Measurements from ENCODE around the gene GNPAT.
"Not testable (repeated sequence)": the region's sequence is repeated elsewhere in the genome, so short reads cannot be mapped to it uniquely, and the experiment has no call there.

The GNPAT gene

DNA sequence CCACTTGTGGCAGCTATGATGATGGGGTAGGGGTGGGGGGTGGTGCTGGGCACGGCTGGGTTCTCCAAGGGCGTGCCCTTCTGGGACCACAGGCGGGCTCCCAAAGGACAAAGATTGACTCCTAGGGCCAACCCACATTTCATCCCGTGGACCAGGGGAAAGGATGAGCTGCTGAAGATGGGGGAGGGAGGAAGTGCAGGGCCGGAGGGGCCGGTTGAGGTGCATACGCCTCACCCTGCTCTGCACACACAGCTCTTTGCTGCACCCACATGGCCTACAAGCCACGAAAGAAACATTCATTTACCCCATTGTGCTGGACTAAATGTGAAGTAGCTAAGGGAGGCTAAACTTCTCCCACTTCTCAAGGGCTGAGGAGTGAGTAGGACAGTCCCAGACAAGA is 34.2 kb upstream of the GNPAT start:
- DNase-seq (ENCODE audit: low read depth in 2 of 2): peak in 1 of 2 donors; percentile 27
- no peak overlapping the region for H3K4me3 ChIP-seq (replicated peaks in 1 of 2; ENCODE audit: low read depth in 2 of 2, low read length in 2 of 2)
- TF ChIP-seq, protein P1, sequence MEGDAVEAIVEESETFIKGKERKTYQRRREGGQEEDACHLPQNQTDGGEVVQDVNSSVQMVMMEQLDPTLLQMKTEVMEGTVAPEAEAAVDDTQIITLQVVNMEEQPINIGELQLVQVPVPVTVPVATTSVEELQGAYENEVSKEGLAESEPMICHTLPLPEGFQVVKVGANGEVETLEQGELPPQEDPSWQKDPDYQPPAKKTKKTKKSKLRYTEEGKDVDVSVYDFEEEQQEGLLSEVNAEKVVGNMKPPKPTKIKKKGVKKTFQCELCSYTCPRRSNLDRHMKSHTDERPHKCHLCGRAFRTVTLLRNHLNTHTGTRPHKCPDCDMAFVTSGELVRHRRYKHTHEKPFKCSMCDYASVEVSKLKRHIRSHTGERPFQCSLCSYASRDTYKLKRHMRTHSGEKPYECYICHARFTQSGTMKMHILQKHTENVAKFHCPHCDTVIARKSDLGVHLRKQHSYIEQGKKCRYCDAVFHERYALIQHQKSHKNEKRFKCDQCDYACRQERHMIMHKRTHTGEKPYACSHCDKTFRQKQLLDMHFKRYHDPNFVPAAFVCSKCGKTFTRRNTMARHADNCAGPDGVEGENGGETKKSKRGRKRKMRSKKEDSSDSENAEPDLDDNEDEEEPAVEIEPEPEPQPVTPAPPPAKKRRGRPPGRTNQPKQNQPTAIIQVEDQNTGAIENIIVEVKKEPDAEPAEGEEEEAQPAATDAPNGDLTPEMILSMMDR (IDR thresholded peaks at IDR 0.05; ENCODE audit: low read depth, low read length): no peak

DNA sequence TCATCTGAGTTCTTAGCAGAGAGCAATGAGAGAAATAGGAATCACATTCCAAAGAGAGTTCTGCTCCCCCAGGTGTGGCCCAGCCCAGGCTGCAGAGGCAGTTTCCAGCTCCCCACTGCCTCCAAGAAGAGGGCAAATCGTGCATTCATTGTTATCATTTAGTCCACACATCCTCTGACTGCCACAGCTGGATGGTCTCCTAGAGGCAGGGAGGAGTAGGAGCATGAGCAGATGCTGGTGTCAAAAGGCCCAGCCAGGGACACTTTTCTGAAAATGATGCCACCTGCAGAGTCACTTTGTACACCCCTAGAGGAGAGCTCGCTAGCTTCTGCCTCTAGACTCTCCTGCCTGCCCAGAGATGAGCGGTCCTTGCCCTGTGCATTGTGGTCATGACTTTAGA is 33.6 kb upstream of the GNPAT start:
- DNase-seq (ENCODE audit: low read depth in 2 of 2): no peak
- H3K4me3 ChIP-seq (replicated peaks in 1 of 2; ENCODE audit: low read depth in 2 of 2, low read length in 2 of 2): no peak overlapping the region
- TF ChIP-seq, protein P1 (IDR thresholded peaks at IDR 0.05; ENCODE audit: low read depth, low read length): no peak

DNA sequence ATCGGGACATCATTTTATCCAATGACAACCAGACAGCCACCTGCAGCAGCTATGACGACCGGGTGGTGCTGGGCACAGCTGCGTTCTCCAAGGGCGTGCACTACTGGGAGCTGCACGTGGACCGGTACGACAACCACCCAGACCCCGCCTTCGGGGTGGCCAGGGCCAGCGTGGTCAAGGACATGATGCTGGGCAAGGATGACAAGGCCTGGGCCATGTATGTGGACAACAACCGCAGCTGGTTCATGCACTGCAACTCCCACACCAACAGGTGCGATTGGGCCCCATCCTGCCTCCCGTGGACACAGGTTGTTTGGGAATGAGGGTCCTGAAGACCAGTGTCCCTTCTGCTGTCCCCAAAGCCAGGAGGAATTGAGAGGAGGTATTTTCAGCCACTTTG is 32.0 kb upstream of the GNPAT start:
- H3K4me3 ChIP-seq (replicated peaks in 1 of 2; ENCODE audit: low read depth in 2 of 2, low read length in 2 of 2): no peak overlapping the region
- TF ChIP-seq, protein P1 (IDR thresholded peaks at IDR 0.05; ENCODE audit: low read depth, low read length): no peak
- no peak for DNase-seq (ENCODE audit: low read depth in 2 of 2)

DNA sequence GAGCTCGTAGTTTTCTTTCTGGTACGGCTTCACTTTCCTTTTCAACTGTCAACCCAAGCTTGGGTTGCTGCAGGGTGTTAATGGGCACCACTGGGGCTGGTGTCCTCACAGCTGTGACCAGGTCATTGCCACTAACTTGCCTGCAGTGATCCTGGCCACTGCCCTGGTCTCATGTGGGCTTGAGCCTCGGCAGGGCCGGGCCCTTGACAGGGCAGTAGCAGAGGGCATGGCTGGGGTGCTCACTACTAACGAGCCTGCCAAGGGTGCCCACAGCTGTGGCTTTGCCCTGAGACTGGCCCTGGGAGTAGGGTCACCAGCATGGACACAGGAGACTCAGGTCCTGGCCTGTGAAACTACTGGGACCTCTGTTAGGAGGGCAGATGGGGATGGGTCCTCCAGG is 31.5 kb upstream of the GNPAT start:
- no peak overlapping the region for H3K4me3 ChIP-seq (replicated peaks in 1 of 2; ENCODE audit: low read depth in 2 of 2, low read length in 2 of 2)
- TF ChIP-seq, protein P1 (IDR thresholded peaks at IDR 0.05; ENCODE audit: low read depth, low read length): no peak
- DNase-seq (ENCODE audit: low read depth in 2 of 2): no peak

DNA sequence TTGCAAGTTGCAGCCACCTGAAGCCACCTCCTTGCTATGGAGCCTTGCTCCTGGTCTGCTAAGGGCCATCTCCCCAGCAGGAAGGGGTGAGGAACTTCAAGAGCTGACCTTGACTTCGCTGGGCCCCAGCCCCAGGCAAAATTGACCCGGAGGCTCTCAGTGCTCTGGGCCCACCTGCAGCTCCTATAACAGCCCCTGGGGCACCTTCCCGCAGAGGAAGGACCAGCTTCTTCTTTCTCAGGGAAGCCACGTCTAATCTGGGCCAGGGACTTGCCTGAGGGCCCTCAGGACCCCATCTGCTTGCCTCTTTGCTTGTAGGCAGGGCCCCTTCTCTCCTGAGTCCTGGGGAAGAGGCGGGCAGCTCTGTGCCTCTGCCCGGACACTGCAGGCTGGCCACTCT is 30.9 kb upstream of the GNPAT start:
- no peak overlapping the region for H3K4me3 ChIP-seq (replicated peaks in 1 of 2; ENCODE audit: low read depth in 2 of 2, low read length in 2 of 2)
- TF ChIP-seq, protein P1 (IDR thresholded peaks at IDR 0.05; ENCODE audit: low read depth, low read length): no peak
- no peak for DNase-seq (ENCODE audit: low read depth in 2 of 2)

DNA sequence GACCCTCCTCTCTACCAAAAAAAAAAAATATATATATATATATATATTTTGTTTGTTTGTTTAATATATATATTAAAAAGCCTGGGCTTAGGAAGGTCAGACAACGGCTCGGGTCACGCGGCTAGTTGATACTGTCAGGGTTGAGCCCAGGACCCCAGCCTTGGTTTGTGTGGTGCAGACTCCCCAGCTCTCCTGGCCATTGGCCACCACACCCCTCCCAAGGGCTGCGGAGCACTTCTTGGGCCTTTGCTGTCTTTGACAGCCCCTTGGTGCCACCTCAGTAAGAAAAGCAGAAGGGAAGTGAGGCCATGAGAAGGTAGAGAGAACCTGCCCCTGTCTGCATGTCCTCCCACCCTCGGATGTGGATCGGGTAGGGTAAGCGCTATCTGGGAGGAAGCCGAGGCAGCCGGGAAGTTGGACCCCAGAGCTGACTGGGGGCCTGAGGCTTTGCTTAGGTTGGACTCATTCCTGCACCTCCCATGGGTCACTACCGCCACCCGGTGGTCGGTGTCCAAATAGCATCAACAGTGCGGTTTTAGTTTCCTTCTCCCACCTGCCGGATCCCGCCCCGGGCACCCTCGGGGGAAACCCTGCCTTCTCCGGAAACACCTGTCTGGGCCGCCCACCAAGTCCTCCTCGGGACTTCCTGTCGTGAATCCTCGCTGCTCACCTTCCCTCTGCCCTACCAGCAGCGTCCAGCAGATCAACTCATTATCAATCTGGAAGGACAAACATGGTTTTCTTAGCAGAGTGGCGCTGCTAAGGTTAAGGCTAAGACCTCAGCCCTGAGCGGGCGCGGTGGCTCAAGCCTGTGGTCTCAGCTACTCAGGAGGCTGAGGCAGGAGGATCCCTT is 29.8 kb upstream of the GNPAT start:
- DNase-seq (ENCODE audit: low read depth in 2 of 2): peak; percentile 66 to 67
- H3K4me3 ChIP-seq (replicated peaks in 1 of 2; ENCODE audit: low read depth in 2 of 2, low read length in 2 of 2): peak overlapping the region; percentile 45 to 47
- TF ChIP-seq, protein P1 (IDR thresholded peaks at IDR 0.05; ENCODE audit: low read depth, low read length): peak; percentile 90

DNA sequence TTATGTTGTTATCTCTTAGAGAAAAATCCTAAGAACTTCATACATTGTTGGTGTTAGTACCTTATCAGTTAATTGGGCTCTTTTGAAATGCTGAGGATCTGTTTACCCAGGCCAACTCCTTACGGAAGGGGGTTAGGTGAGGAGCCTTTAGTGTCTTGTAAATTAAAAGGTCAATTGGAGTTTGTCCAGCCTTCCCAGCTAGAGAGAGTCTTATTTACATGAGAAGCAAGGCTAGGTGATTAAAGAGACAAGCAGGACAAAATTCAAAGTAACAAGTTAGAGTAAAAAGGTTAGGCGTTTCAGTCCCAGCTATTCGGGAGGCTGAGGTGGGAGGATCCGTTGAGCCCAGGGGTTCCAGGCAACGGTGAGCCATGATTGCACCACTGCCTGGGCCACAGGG is 28.7 kb upstream of the GNPAT start:
- H3K4me3 ChIP-seq (replicated peaks in 1 of 2; ENCODE audit: low read depth in 2 of 2, low read length in 2 of 2); DNase-seq (ENCODE audit: low read depth in 2 of 2): not testable (repeated sequence)

Data from cardiac fibroblast (primary cell).